Measurements from ENCODE around the gene IFT57.

DNA sequence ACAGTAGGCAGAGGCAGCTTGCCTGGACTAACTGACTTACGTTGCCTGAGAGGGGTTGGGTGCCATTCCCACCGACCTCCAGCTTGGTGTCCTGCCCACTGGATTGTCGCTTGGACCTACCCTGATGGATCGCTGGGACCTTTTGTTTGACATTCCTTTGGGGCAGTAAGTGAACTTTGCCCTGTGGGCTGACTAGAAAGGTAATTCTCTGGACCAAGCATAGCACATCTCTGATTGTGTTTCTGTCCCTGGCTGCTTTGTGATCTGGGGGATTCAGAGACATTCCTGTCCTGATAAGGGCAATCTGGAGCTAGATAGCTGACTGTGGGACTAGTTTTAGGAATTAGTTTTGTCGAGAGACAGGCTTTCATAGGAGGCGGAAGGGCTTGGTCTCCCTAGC lies 19.5 kb upstream of the IFT57 start:
- TF ChIP-seq, protein P1, sequence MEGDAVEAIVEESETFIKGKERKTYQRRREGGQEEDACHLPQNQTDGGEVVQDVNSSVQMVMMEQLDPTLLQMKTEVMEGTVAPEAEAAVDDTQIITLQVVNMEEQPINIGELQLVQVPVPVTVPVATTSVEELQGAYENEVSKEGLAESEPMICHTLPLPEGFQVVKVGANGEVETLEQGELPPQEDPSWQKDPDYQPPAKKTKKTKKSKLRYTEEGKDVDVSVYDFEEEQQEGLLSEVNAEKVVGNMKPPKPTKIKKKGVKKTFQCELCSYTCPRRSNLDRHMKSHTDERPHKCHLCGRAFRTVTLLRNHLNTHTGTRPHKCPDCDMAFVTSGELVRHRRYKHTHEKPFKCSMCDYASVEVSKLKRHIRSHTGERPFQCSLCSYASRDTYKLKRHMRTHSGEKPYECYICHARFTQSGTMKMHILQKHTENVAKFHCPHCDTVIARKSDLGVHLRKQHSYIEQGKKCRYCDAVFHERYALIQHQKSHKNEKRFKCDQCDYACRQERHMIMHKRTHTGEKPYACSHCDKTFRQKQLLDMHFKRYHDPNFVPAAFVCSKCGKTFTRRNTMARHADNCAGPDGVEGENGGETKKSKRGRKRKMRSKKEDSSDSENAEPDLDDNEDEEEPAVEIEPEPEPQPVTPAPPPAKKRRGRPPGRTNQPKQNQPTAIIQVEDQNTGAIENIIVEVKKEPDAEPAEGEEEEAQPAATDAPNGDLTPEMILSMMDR (IDR thresholded peaks at IDR 0.05), result no peak
- TF ChIP-seq EZH2phosphoT487 (IDR thresholded peaks at IDR 0.05) (no peak), EZH2 (IDR thresholded peaks at IDR 0.05) (no peak)
